CD14-positive monocyte (primary cell): ENCODE results near the gene FAM20B. TPM values are rescaled to one million over a fixed set of nuclear protein-coding genes. Genes with fewer than 3 reads are reported as not detected.

Source experiments
- DNase-seq, 3 donors: peaks; one replicate each; pipeline ENCODE4 v3.0.0-alpha.2; 2011 to 2022
- H2AFZ ChIP-seq: 2 replicates; pipeline ENCODE4 v1.6.0; 2012; ENCODE audit warnings: mild to moderate bottlenecking, low read depth, low read length, inconsistent platforms; ENCODE audit not compliant: insufficient read depth, poor library complexity, severe bottlenecking
- H3K27ac ChIP-seq, 2 donors: 1 replicate in 1 of 2; 2 replicates in 1 of 2; pipeline ENCODE4 v1.5.1; 2012 to 2013; ENCODE audit warnings: low read length in 2 of 2, control low read depth in 1 of 2, inconsistent platforms in 1 of 2, low read depth in 1 of 2, mild to moderate bottlenecking in 1 of 2
- H3K27me3 ChIP-seq, 2 donors: one replicate each; pipeline versions ENCODE4 v1.6.0 to v1.6.1; 2011 to 2013; ENCODE audit warnings: low read length in 2 of 2; ENCODE audit not compliant: control insufficient read depth in 2 of 2, insufficient read depth in 2 of 2
- H3K36me3 ChIP-seq, 2 donors: replicated peaks in 1 of 2; 1 replicate in 1 of 2; 2 replicates in 1 of 2; pipeline versions ENCODE4 v1.5.1 to v1.6.1; 2012 to 2013; ENCODE audit warnings: low read length in 2 of 2, control low read depth in 1 of 2, inconsistent platforms in 1 of 2, mild to moderate bottlenecking in 1 of 2; ENCODE audit not compliant: insufficient read depth in 2 of 2, control insufficient read depth in 1 of 2
- H3K4me1 ChIP-seq, 2 donors: 1 replicate in 1 of 2; 2 replicates in 1 of 2; pipeline versions ENCODE4 v1.5.1 to v1.6.1; 2012 to 2013; ENCODE audit warnings: low read length in 2 of 2, control low read depth in 1 of 2, inconsistent platforms in 1 of 2, mild to moderate bottlenecking in 1 of 2, moderate library complexity in 1 of 2; ENCODE audit not compliant: insufficient read depth in 2 of 2, control insufficient read depth in 1 of 2
- H3K4me2 ChIP-seq: replicated peaks from 2 replicates; pipeline ENCODE3; 2012; ENCODE audit warnings: low read length, moderate library complexity, mild to moderate bottlenecking; ENCODE audit not compliant: poor library complexity, severe bottlenecking; ENCODE audit errors: extremely low read depth
- H3K4me3 ChIP-seq, 3 experiments: fragments of 200-600 bp in 1 of 3; sonication (generic) in 1 of 3; replicated peaks in 1 of 3; 1 replicate in 2 of 3; 2 replicates in 1 of 3; pipeline ENCODE4 v1.5.1; 2011 to 2013; ENCODE audit warnings: low read length in 3 of 3, mild to moderate bottlenecking in 3 of 3, control low read depth in 2 of 3, low read depth in 2 of 3, inconsistent platforms in 1 of 3, moderate library complexity in 1 of 3
- H3K79me2 ChIP-seq: 2 replicates; pipeline ENCODE4 v1.6.0; 2012; ENCODE audit warnings: mild to moderate bottlenecking, control low read depth, inconsistent platforms, low read length, moderate library complexity; ENCODE audit not compliant: insufficient read depth
- H3K9ac ChIP-seq: 2 replicates; pipeline ENCODE4 v1.6.0; 2017; ENCODE audit warnings: low read length, mild to moderate bottlenecking; ENCODE audit not compliant: insufficient read depth, poor library complexity, severe bottlenecking
- H3K9me3 ChIP-seq, 2 donors: replicated peaks in 1 of 2; 1 replicate in 1 of 2; 2 replicates in 1 of 2; pipeline versions ENCODE4 v1.5.1 to v1.6.1; 2012 to 2013; ENCODE audit warnings: low read length in 2 of 2, control low read depth in 1 of 2; ENCODE audit not compliant: control insufficient read depth in 1 of 2, insufficient read depth in 1 of 2
- H4K20me1 ChIP-seq: 2 replicates; pipeline ENCODE4 v1.6.0; 2012; ENCODE audit warnings: mild to moderate bottlenecking, low read length, control low read depth, moderate library complexity; ENCODE audit not compliant: insufficient read depth
- H3K27ac Mint-ChIP-seq, 7 donors: one replicate each; pipeline ENCODE4 v1.8.0; 2020; ENCODE audit warnings: mild to moderate bottlenecking in 7 of 7, mixed read lengths in 7 of 7, moderate library complexity in 6 of 7, inconsistent platforms in 2 of 7
- H3K27me3 Mint-ChIP-seq, 3 donors: one replicate each; pipeline ENCODE4 v1.8.0; 2021 to 2022; ENCODE audit warnings: low read depth in 3 of 3, mild to moderate bottlenecking in 3 of 3, mixed read lengths in 3 of 3, moderate library complexity in 3 of 3, inconsistent platforms in 1 of 3
- H3K36me3 Mint-ChIP-seq, 2 donors: one replicate each; pipeline ENCODE4 v1.8.0; 2020; ENCODE audit warnings: mixed read lengths in 2 of 2, inconsistent platforms in 1 of 2, mild to moderate bottlenecking in 1 of 2
- H3K4me1 Mint-ChIP-seq: one replicate; pipeline ENCODE4 v1.8.0; 2020; ENCODE audit warnings: mild to moderate bottlenecking, mixed read lengths
- H3K4me3 Mint-ChIP-seq, 2 donors: one replicate each; pipeline ENCODE4 v1.8.0; 2020; ENCODE audit warnings: mild to moderate bottlenecking in 2 of 2, mixed read lengths in 2 of 2, moderate library complexity in 1 of 2
- H3K9me3 Mint-ChIP-seq, 7 donors: one replicate each; pipeline ENCODE4 v1.8.0; 2020 to 2022; ENCODE audit warnings: mixed read lengths in 7 of 7, mild to moderate bottlenecking in 6 of 7, moderate library complexity in 6 of 7, inconsistent platforms in 2 of 7
- WGBS: methylation state at CpG from one replicate; pipeline ENCODE4 v1.1.5; 2013; ENCODE audit warnings: missing lambda C conversion rate; ENCODE audit not compliant: insufficient coverage; 5-methylcytosine and 5-hydroxymethylcytosine counted together
- intact Hi-C, 2 donors: fragments of 100-400 bp; cut with micrococcal nuclease; formaldehyde crosslinking; loops; one replicate each; pipeline versions ENCODE4 v1.15.0 to v1.15.1; 2023
- polyA plus RNA-seq, 3 donors: library from polyadenylated mRNA; depleted of rRNA in 1 of 3; unstranded in 2 of 3; stranded (reverse) in 1 of 3; fragments of 300-500 nt in 2 of 3; fragments of >200 nt in 1 of 3; fragmentation: Illumina TruSeq in 2 of 3; gene quantifications; 1 replicate in 2 of 3; 2 replicates in 1 of 3; pipeline ENCODE4 v1.2.3, GENCODE V29; 2012 to 2021
- TF ChIP-seq, protein P1 (sequence below): fragments of 200-600 bp; IDR thresholded peaks from one replicate; pipeline ENCODE4 v1.8.0; 2022; ENCODE audit warnings: antibody characterized with exemption, mild to moderate bottlenecking

The FAM20B gene
- polyA plus RNA-seq, 3 donors = 4.0 to 6.7 (median 4.4) TPM

DNA sequence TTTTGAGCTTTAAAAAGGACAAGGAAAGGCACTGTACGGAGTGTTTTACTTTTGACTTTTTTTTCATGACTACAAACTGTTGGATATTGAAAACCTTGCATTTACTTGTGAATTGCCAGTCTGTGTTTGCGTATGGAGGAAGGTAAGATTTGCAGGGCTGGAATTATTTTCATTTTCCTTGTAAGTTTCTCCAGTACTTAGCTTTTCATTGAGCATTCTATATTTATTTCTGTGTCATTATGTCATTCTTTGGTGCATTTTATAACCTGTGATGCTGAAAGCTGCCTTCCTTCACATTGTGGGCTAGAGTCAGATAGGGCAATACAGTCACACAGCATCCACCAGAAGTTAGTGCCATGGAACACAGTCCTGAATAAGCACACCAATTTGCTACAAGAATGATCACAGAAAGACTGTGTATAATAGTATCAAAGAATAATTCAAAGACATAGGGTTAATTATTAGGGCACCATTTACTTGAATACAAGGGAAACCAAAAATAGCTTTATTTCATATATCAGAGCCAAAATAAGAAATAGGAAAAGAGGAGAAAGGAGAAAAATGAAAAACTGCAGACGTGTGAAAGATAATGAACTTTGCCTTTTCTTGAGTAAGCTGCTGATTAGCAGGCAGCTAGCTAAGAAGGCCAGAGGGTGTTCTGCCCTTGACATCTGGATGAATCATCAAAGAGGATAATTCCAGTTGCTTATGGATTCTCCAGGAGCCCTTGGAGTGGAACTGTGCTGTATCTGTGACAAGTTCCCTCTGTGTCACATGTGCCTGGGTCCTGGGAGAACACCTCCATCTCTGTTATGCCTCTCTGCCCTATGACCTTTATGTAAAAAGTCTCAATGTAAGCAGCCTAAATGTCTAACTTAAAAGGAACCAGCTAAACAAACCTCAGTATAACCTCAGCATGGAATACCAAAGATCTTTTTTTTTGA is 8.0 kb upstream of the FAM20B start:
- intact Hi-C loops = no loop called here
- no peaks in the 10 kb centered on the region for H3K36me3 ChIP-seq
- peak overlapping the region; percentile 51 to 71 for H3K27ac ChIP-seq

DNA sequence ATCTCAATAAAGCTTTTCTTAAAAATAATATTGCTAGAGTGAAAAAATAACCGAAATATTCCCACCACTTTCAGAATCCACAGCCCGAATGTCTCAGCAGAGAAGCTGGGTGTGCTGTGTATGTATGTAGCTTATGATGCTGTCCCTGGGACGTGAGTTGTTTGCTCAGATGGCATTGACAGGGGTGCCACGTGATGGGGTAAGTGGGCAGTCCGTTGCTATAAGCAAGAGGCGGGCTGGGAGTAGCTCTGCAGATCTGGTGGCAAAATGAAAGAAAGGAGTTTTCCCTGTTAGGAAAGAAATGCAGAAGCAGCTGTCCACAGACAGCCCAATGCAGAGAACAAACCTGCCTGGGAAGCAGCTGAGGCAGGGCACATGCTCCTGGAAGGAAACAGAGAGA is 3.8 kb upstream of the FAM20B start:
- Histone ChIP-seq H3K9me3 (no peaks in the 10 kb centered on the region), H3K9ac (no peak overlapping the region), H3K27ac (no peak overlapping the region), H3K4me3 (no peak overlapping the region), H3K79me2 (peaks cover 7% of the 10 kb centered on the region), H3K36me3 (no peaks in the 10 kb centered on the region), H3K27me3 (no peaks in the 10 kb centered on the region), H2AFZ (peak overlapping the region; percentile 4), H3K4me2 (peak overlapping the region; percentile 16), H3K4me1 (peaks cover 26 to 37% of the 10 kb centered on the region in 2 donors), H4K20me1 (no peaks in the 10 kb centered on the region)
- no peaks in the 10 kb centered on the region for H3K36me3 Mint-ChIP-seq
- peak overlapping the region; percentile 37 to 62 for H3K4me3 Mint-ChIP-seq
- peaks cover 41% of the 10 kb centered on the region for H3K4me1 Mint-ChIP-seq
- peak overlapping the region in 5 of 7 donors; percentile 27 to 65 (median 46) for H3K27ac Mint-ChIP-seq
- H3K9me3 Mint-ChIP-seq = no peaks in the 10 kb centered on the region
- 21% methylated on average over 4 of the region's 6 CpGs for WGBS
- intact Hi-C loops = no loop called here
- TF ChIP-seq, protein P1, sequence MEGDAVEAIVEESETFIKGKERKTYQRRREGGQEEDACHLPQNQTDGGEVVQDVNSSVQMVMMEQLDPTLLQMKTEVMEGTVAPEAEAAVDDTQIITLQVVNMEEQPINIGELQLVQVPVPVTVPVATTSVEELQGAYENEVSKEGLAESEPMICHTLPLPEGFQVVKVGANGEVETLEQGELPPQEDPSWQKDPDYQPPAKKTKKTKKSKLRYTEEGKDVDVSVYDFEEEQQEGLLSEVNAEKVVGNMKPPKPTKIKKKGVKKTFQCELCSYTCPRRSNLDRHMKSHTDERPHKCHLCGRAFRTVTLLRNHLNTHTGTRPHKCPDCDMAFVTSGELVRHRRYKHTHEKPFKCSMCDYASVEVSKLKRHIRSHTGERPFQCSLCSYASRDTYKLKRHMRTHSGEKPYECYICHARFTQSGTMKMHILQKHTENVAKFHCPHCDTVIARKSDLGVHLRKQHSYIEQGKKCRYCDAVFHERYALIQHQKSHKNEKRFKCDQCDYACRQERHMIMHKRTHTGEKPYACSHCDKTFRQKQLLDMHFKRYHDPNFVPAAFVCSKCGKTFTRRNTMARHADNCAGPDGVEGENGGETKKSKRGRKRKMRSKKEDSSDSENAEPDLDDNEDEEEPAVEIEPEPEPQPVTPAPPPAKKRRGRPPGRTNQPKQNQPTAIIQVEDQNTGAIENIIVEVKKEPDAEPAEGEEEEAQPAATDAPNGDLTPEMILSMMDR = no peak
- DNase-seq = peak; percentile 21 to 48 (median 28)
- H3K27me3 Mint-ChIP-seq = peaks cover 0 to 5% (median 2%) of the 10 kb centered on the region in 3 donors

More for the DNA sequence above, 8.0 kb upstream of the FAM20B start:
- Mint-ChIP-seq H3K9me3 (peaks cover 0 to 3% (median 0%) of the 10 kb centered on the region in 7 donors), H3K27me3 (peaks cover 0 to 6% (median 0%) of the 10 kb centered on the region in 3 donors), H3K4me3 (peak overlapping the region; percentile 50 to 78), H3K36me3 (no peaks in the 10 kb centered on the region), H3K4me1 (peaks cover 45% of the 10 kb centered on the region), H3K27ac (peak overlapping the region; percentile 75 to 93 (median 87))
- Histone ChIP-seq H3K9me3 (no peaks in the 10 kb centered on the region), H3K4me3 (peak overlapping the region in 1 of 3 experiments; percentile 45), H3K79me2 (no peaks in the 10 kb centered on the region), H3K4me2 (peak overlapping the region; percentile 48), H4K20me1 (no peaks in the 10 kb centered on the region), H3K4me1 (peaks cover 29 to 36% of the 10 kb centered on the region in 2 donors), H3K9ac (no peak overlapping the region), H3K27me3 (no peaks in the 10 kb centered on the region), H2AFZ (peak overlapping the region; percentile 62)
- DNase-seq = no peak
- TF ChIP-seq, protein P1 = no peak
- 100% methylated on average over 1 of the region's 3 CpGs for WGBS
